T47D (cell line): Measurements from ENCODE around the gene PCID2.
"Not testable (repeated sequence)": the region's sequence is repeated elsewhere in the genome, so short reads cannot be mapped to it uniquely, and the experiment has no call there.

Experiments used
- DNase-seq, 2 experiments: peaks; one replicate each; pipeline versions ENCODE4 v3.0.0 to v3.0.0-alpha.2; 2011 to 2012; ENCODE audit warnings: low read depth in 1 of 2, low spot score in 1 of 2
- JUND ChIP-seq: IDR thresholded peaks from 2 replicates; pipeline ENCODE4 v1.6.1; 2012; ENCODE audit warnings: low read depth
- in situ Hi-C: cut with HindIII; loops from 2 replicates; pipeline ENCODE4 v1.10.0; 2016; ENCODE audit warnings: low sequenced_read_pairs, low pct_unique_long_range_greater_than_20kb

PCID2 gene

GRCh38 chr13:113166266-113166665, 42.2 kb downstream of the PCID2 start:
- in situ Hi-C loops = no loop called here

GRCh38 chr13:113164492-113164891, 44.0 kb downstream of the PCID2 start:
- DNase-seq = no peak
- in situ Hi-C loops = no loop called here
- TF ChIP-seq JUND = no peak

More at GRCh38 chr13:113166266-113166665, 42.2 kb downstream of the PCID2 start:
- no peak for TF ChIP-seq JUND
- DNase-seq = no peak

GRCh38 chr13:113162783-113163685, 45.4 kb downstream of the PCID2 start:
- in situ Hi-C loops = no loop called here
- no peak for TF ChIP-seq JUND
- DNase-seq = no peak

DNA sequence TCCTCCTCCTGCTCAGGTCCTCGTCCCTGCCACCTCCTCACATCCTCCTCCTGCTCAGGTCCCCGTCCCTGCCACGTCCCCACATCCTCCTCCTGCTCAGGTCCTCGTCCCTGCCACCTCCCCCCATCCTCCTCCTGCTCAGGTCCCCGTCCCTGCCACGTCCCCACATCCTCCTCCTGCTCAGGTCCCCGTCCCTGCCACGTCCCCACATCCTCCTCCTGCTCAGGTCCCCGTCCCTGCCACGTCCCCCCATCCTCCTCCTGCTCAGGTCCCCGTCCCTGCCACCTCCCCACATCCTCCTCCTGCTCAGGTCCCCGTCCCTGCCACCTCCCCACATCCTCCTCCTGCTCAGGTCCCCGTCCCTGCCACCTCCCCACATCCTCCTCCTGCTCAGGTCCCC, 46.5 kb downstream of the PCID2 start:
- in situ Hi-C loops, DNase-seq: not testable (repeated sequence)

DNA sequence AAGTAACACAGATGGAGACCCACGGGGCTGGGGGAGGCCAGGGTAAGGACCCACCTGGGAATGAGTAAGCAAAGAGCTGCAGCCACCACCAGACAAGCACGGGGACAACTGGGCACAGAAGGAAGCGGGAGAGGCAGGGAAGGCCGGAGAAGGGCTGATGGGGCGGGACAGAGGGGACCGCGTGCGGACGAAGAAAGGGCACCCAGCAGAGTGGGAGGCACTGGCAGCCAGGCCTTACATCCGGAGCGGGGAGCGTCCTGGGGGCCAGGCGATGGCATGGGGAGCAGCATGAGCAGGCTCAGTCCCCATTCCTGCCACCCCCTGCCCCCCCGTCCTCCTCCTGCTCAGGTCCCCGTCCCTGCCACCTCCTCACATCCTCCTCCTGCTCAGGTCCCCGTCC, 47.0 kb downstream of the PCID2 start:
- TF ChIP-seq JUND = no peak
- in situ Hi-C loops = no loop called here
- no peak for DNase-seq

GRCh38 chr13:113160983-113161382, 47.5 kb downstream of the PCID2 start:
- in situ Hi-C loops = no loop called here
- DNase-seq = no peak
- TF ChIP-seq JUND = no peak

DNA sequence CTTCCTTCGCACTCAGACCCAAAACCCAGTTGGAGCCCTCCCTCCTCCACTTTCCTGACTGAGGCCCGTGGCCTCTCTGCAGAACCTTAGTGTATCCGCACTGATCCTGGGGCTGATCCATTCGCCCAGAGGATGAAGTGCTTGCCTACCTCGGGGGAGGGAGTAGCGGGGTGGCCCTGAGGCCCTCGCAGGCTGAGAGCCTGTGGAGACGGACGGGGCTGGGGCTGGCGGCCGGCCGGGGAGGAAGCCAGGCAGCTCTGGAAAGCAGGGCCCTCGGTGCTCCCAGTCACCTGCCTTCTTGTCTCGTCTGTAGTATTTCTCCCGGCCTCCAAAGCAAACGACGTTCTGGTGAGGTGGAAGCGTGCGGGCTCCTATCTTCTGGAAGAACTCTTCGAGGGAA, 48.8 kb downstream of the PCID2 start:
- in situ Hi-C loops = no loop called here
- no peak for DNase-seq
- TF ChIP-seq JUND = no peak

GRCh38 chr13:113158946-113159345, 49.5 kb downstream of the PCID2 start:
- DNase-seq = no peak
- in situ Hi-C loops = no loop called here
- TF ChIP-seq JUND = no peak

DNA sequence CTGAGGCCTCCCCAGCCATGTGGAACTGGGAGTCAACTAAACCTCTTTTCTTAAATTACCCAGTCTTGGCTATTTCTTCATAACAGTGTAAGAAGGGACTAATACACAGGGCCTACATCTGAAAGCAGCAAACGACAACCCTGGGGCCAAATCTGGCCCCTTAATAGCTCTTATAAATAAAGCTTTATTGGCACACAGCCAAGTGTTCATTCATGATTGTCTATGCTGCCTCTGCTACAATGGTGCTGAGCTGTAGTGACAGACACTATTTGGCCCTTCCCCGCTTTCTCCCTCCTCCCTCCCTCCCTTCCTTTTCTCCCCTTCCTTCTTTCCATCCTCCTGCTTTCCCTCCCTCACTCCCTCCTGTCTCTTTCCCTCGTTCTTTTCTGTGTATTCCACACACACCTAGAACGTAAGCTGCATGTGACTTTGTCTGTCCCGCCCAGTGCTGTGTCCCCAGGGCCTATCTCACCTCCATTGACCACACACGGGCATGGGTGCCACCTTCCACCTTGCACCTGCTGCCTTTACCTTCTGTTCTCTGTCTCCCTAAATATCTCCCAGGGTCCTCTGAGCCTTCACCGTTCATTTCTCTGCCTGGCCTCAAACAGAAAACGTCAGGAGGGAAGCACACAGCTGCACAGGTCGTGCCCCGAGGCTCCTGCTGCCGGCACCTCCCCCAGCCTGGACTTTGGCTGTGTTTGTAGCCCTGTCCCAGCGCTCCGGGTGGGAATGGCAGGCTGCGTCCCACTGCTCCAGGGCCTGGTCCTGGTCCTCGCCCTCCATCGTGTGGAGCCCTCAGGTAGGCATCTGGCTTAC, 50.3 kb downstream of the PCID2 start, which contains the start of gene PROZ:
Gene PROZ (plus strand): TSS at position 720 of the 819 bp plus-strand sequence. CDS start 13 bp downstream, at position 733.
- TF ChIP-seq JUND = no peak
- DNase-seq = no peak
- in situ Hi-C loops = no loop called here

DNA sequence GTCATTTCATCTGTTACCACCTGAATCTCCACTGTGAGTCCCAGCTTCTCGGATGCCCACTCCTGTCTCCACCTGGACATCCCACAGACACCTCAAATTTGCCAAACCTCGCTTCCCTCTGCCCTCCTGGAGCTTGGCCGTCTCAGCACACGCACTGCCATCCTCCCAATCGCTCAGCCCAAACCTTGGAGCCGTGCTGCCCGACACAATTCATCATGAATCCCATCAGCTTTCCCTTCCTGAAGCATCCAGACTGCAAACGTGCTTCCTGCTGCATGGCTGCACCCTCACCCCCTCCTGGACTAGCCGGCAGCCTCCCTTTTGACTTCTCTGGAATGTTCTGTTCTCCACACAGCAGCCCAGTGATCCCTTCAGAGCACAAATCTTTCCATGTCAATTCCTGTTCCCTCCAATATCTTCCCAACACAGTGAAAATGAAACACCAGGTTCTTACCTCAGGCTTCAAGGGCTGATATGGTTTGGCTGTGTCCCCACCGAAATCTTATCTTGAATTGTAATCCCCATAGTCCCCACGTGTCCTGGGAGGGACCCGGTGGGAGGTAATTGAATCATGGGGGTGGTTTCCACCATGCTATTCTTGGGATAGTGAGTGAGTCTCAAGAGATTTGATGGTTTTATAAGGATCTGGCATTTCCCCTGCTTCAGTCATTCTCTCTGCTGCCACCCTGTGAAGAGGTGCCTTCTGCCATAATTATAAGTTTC, 51.1 kb downstream of the PCID2 start:
- in situ Hi-C loops = no loop called here
- DNase-seq = no peak
- no peak for TF ChIP-seq JUND

DNA sequence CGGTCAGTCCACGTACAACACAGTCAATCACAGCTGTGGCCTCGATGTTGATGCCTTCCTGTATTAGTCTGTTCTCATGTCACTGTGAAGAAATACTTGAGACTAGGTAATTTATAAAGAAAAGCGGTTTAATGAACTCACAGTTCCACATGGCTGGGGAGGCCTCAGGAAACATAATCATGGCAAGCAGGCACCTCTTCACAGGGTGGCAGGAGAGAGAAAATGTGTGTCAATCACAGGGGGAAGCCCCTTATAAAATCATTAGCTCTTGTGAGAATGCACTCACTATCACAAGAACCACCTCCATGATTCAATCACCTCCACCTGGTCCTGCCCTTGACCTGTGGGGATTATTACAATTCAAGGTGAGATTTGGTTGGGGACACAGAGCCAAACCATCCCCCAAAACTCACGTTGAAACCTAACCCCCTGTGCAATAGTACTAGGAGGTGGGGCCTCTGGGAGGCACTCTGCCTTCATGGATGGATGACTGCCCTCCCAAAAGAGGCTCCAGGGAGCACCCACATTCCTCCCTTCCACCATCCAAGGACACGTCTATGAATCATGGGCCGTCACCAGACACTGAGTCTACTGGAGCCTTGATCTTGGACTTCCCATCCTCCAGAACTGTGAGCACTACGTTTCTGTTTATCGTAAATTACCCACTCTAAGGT, 52.4 kb downstream of the PCID2 start:
- no peak for TF ChIP-seq JUND
- DNase-seq = no peak
- in situ Hi-C loops = no loop called here

GRCh38 chr13:113155201-113155600, 53.3 kb downstream of the PCID2 start:
- TF ChIP-seq JUND = no peak
- in situ Hi-C loops = no loop called here
- DNase-seq = no peak
